HG02943 (cell line): ENCODE data around the gene CINP.

Experiments
- ATAC-seq: cut with Tn5 transposase; IDR thresholded peaks from one replicate; pipeline ENCODE4 v1.9.1; 2021; ENCODE audit warnings: mild to moderate bottlenecking, low read depth, moderate library complexity; ENCODE audit not compliant: unreplicated experiment

CINP gene

DNA sequence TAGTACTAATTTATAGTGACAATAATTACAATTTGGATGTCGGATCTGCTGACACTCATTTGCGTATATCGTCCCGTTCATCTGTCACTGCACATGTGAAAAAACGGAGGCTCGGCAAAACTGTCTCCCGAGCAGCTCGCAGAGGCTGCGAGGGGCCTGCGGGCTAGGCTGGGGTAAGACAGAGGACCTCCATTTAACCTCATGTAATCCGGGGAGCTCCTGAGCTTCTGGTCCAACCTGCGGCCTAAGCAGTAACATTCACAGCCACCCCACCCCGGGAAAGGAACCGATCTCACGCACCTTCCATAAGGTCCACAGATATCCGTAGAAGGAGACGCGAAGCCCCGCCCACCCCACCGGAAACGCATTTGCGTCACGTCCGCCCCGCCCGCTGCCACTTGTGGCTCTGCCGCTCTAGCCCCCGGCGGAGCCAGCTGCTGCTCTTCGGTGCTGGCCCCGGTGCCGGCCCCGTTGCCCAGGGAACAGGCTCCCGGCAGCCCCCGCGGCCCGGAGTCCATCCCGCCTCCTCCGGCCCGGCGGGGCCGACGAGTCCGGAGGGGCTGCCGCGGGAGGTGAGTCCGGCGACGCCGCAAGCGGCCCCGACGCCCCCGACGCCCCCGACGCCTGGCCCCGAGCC, at the start of gene CINP, which contains the start of gene TECPR2:
TSS of gene CINP (minus strand) at position 346 of the 637 bp plus-strand sequence. CDS start at position 307, 39 bp downstream.
TSS of gene TECPR2 (plus strand) at position 397 of the 637 bp plus-strand sequence. CDS start 13,781 bp downstream, outside the sequence.
- ATAC-seq = peak; percentile 76

DNA sequence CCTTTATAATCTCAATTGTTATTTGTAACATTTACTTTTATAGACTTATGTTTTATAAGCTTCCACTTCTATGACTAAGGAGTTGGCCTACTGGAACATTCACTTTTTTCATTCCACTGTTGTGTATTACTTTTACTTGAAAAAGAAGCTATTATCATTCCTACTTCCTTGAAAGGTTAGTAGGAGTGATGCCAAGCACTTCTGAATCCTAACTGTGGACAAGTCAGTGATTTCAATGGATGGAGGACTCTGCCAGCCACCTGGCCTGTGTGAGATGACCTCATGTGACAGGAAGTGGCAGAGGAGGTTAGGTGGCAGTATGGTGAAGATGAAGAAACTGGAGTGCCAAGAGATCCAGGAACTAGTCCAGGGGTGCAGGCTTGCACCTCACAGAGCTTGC, 46.0 kb upstream of the CINP start:
- ATAC-seq = no peak

DNA sequence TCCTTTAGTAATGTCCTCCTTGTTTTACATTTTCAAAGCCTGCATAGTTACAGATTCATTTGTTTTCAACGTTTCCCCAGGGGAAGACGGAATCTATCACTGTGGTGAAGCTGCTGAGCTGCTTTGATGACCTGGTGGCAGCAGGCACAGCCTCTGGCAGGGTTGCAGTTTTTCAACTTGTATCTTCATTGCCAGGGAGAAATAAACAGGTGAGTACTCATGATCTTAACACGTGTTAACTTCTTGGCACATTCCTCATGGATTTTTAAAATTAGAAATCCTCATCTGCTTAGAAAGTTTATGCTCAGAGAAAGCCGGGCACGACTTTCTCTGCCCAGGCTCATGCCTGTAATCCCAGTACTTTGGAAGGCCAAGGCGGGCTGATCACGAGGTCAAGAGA, 44.6 kb upstream of the CINP start:
- ATAC-seq = no peak

- no peak for ATAC-seq
These were observed 40.3 kb upstream of the CINP start for GRCh38 chr14:102403028-102403427.

- no peak for ATAC-seq
These were observed 33.8 kb upstream of the CINP start for GRCh38 chr14:102396521-102396920.

- ATAC-seq = no peak
These were observed 32.2 kb upstream of the CINP start for GRCh38 chr14:102394717-102395375.

DNA sequence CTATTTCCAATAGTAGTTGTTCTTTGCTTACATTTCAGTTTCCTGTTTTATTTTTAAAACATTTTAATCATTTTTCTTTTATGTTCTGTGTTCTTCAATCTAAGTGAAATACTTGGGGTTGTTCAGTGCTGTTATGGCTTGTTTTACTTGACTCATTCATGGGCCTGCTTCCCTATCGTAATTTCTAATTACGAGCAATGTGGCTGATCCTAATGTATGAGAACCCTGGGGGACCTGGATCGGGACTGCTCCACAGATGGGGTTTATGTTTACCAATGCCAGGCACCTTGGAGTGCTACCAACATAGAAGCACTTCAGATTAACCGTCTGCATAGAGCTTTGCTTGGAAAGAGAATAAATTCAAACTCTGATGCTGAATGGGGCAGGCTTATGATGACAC, 29.8 kb upstream of the CINP start:
- no peak for ATAC-seq

GRCh38 chr14:102390064-102390855, 27.6 kb upstream of the CINP start:
- no peak for ATAC-seq

GRCh38 chr14:102389246-102389645, 26.6 kb upstream of the CINP start:
- no peak for ATAC-seq

DNA sequence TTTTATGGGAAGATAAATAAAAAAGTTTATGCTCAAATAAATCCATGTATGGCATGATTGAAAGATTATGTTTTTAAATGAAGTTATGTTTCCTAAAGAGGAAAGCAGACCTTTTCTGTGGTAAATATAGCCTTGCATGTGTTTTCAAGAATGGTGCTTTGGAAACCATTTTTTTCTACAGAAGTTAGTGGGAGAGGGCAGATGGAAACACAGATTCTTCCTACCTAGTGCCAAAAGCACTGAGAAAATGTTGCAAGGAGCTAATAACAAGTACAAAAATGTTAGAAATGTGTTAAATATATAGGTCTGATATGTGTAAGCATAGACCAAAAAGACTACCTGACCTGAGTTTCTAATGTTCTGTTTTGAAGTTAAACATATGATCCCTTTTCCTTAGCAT, 24.4 kb upstream of the CINP start:
- ATAC-seq = no peak

- ATAC-seq = no peak
These were observed 16.1 kb upstream of the CINP start for GRCh38 chr14:102378830-102379229.

DNA sequence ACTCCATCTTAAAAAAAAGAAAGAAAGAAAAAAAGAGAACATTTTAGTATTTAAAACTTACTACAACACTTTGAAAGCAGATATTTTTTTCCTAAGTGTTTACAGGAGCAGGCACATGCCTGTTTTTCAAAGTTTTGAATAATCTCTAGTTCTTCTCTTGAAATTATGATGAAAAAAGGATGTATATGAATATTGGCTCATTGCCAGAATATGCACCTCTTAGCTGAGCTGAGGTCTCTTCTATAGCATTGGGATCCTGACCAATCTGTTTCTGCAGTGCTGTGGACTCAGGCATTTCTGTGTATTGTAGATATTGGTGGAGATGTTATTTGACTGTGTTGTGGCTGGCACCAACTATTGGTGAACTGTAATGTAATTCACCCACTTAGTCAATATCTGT, 15.0 kb upstream of the CINP start:
- no peak for ATAC-seq

DNA sequence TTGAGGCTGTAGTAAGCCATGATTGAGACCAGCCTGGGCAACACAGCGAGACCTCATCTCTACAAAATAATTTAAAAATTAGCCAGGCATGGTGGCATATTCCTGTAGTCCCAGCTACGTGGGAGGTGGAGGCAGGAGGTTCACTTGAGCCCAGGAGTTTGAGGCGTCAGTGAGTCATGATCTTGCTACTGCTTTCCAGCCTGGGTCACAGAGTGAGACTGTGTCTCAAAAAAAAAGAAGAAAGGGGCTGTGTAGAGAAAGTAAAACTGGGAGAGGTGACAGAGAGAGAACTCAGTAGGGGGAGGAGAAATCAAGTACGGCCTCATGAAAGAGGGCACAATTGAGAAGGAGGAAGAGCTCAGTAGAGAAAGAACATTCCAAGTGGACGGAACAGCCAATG, 12.4 kb upstream of the CINP start:
- no peak for ATAC-seq

DNA sequence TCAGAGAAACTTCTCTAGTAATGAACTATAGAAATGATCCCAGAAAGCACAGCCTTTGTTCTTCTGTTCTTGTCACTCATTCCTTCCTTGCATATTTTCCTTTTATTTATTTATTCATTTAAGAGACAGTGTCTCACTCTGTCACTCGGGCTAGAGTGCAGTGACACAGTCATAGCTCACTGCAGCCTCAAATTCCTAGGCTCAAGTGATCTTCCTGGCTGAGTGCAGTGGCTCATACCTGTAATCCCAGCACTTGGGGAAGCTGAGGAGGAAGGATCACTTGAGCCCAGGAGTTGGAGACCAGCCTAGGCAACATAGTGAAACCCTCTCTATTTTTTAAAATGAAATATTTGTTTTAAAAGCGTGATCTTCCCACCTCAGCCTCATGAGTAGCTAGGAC, 11.6 kb upstream of the CINP start:
- no peak for ATAC-seq

GRCh38 chr14:102373110-102373509, 10.4 kb upstream of the CINP start:
- no peak for ATAC-seq

DNA sequence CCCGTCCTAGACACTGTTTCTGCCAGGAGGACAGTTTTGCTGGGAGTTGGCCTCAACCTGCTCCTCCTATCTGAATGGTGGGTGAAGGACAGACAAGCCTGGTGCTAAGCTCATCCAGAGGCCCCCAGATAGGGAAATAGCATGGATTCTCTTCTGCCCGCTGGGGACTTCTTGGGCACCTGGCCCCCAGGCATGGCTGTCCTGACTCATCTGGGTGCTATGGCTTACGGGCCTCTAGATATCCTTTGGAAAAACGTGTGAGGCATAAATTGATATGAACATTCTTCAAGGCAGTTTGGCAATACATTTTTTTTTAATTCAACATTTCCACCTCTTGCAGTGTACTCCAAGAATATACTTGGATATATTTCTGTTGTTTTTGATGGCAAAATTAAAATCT, 8.7 kb upstream of the CINP start:
- no peak for ATAC-seq

GRCh38 chr14:102370305-102370809, 7.7 kb upstream of the CINP start:
- ATAC-seq = no peak

GRCh38 chr14:102363182-102363943, 673 bp upstream of the CINP start:
- peak; percentile 26 for ATAC-seq

- ATAC-seq = no peak
These were observed 606 bp downstream of the CINP start for GRCh38 chr14:102362084-102362483.

GRCh38 chr14:102360388-102360787, 2.3 kb downstream of the CINP start:
- ATAC-seq = no peak

GRCh38 chr14:102359341-102359740, 3.3 kb downstream of the CINP start:
- ATAC-seq = no peak
